HCT116 (cell line): ENCODE data around the gene MAP6D1. TPM values are rescaled to one million over a fixed set of nuclear protein-coding genes. Genes with fewer than 3 reads are reported as not detected.

Experiments
- ATAC-seq: fragments of 200-7000 bp; cut with Tn5 transposase; 2 replicates; pipeline ENCODE4 v1.9.1; 2020; ENCODE audit warnings: mild to moderate bottlenecking, moderate library complexity
- BruUV-seq: library from RNA; stranded (reverse); fragments of 400-500 nt; replicated peaks from 2 replicates; lab custom pipeline; 2021; lab: Mats Ljungman, UMichigan
- CTCF ChIA-PET: fragments of 300-600 bp; sonication (Branson Sonifier 250); formaldehyde crosslinking; loops from one replicate; lab custom pipeline; 2021; ENCODE audit warnings: antibody characterized with exemption; lab: Charles Lee
- POLR2A ChIA-PET: fragments of 300-600, 350-600 bp; sonication (Branson Sonifier 250); formaldehyde crosslinking; loops from one replicate; lab custom pipeline; 2021; ENCODE audit warnings: antibody characterized with exemption; lab: Charles Lee
- RAD21 ChIA-PET, 2 experiments: fragments of 300-600 bp; sonication (Branson Sonifier 250); formaldehyde crosslinking; loops; one replicate each; lab custom pipeline; 2023; ENCODE audit warnings: low total read pairs in 2 of 2; ENCODE audit not compliant: uncharacterized antibody in 2 of 2, unreplicated experiment in 2 of 2, low non-redundant PET in 1 of 2; lab: Charles Lee
- DNase-seq: peaks from one replicate; pipeline ENCODE4 v3.0.0-alpha.2; 2010; ENCODE audit warnings: low read depth, low spot score
- H2AFZ ChIP-seq: fragments of 200-600 bp; shearing (Covaris generic), sonication (generic); 2 replicates; pipeline ENCODE4 v1.6.1; 2017; ENCODE audit warnings: low read depth, mixed run types, mixed read lengths, antibody characterized with exemption, low read length; ENCODE audit not compliant: poor library complexity, severe bottlenecking
- H3K27ac ChIP-seq: 2 replicates; pipeline ENCODE4 v1.5.1; 2012; ENCODE audit warnings: low read depth, low read length
- H3K27me3 ChIP-seq: fragments of 200-600 bp; sonication (generic); 2 replicates; pipeline ENCODE4 v1.6.1; 2016; ENCODE audit warnings: mixed run types, low read length, mixed read lengths; ENCODE audit not compliant: insufficient read depth
- H3K36me3 ChIP-seq, 2 experiments: fragments of 200-500 bp in 1 of 2; fragments of 200-600 bp in 1 of 2; sonication (Bioruptor generic) in 1 of 2; sonication (generic) in 1 of 2; 2 replicates each; pipeline versions ENCODE4 v1.5.1 to v1.6.1; 2014 to 2016; ENCODE audit warnings: low read length in 2 of 2, inconsistent platforms in 1 of 2, mixed read lengths in 1 of 2, mixed run types in 1 of 2; ENCODE audit not compliant: insufficient read depth in 2 of 2, control insufficient read depth in 1 of 2
- H3K4me1 ChIP-seq, 2 experiments: fragments of 200-600 bp in 1 of 2; sonication (generic) in 1 of 2; 2 replicates each; pipeline versions ENCODE4 v1.5.1 to v1.6.1; 2012 to 2017; ENCODE audit warnings: low read length in 2 of 2, inconsistent platforms in 1 of 2, mild to moderate bottlenecking in 1 of 2, mixed read lengths in 1 of 2, mixed run types in 1 of 2, moderate library complexity in 1 of 2; ENCODE audit not compliant: insufficient read depth in 2 of 2, control insufficient read depth in 1 of 2
- H3K4me2 ChIP-seq: fragments of 200-600 bp; sonication (generic); 2 replicates; pipeline ENCODE4 v1.6.1; 2017; ENCODE audit warnings: mixed run types, low read length, mixed read lengths
- H3K4me3 ChIP-seq, 2 experiments: fragments of 200-600 bp in 1 of 2; sonication (generic) in 1 of 2; replicated peaks in 1 of 2; 2 replicates each; pipeline ENCODE4 v1.5.1; 2011 to 2016; ENCODE audit warnings: low read length in 2 of 2, control low read depth in 1 of 2, low read depth in 1 of 2, mild to moderate bottlenecking in 1 of 2, mixed read lengths in 1 of 2, mixed run types in 1 of 2
- H3K79me2 ChIP-seq: fragments of 200-600 bp; sonication (generic); 2 replicates; pipeline ENCODE4 v1.6.1; 2017; ENCODE audit warnings: mild to moderate bottlenecking, mixed run types, low read length, moderate library complexity, mixed read lengths; ENCODE audit not compliant: insufficient read depth
- H3K9ac ChIP-seq: fragments of 200-600 bp; sonication (generic); 2 replicates; pipeline ENCODE4 v1.6.1; 2016; ENCODE audit warnings: low read length, mixed read lengths
- H3K9me2 ChIP-seq: fragments of 200-600 bp; sonication (generic), shearing (Covaris generic); 2 replicates; pipeline ENCODE4 v1.6.1; 2017; ENCODE audit warnings: mixed run types, mild to moderate bottlenecking, moderate library complexity; ENCODE audit not compliant: insufficient read depth
- H3K9me3 ChIP-seq, 2 experiments: fragments of 200-500 bp in 1 of 2; fragments of 200-600 bp in 1 of 2; sonication (Bioruptor generic) in 1 of 2; sonication (generic) in 1 of 2; 2 replicates each; pipeline ENCODE4 v1.6.1; 2014 to 2017; ENCODE audit warnings: low read length in 2 of 2, mixed read lengths in 2 of 2, inconsistent platforms in 1 of 2, low read depth in 1 of 2, mild to moderate bottlenecking in 1 of 2, mixed run types in 1 of 2, moderate library complexity in 1 of 2; ENCODE audit not compliant: control insufficient read depth in 1 of 2, insufficient read depth in 1 of 2
- H4K20me1 ChIP-seq: fragments of 200-600 bp; sonication (generic), shearing (Covaris generic); 2 replicates; pipeline ENCODE4 v1.6.1; 2017; ENCODE audit warnings: mixed run types, mild to moderate bottlenecking, moderate library complexity; ENCODE audit not compliant: insufficient read depth
- ELF1 ChIP-seq: IDR thresholded peaks from 2 replicates; pipeline ENCODE4 v1.6.1; 2012; ENCODE audit warnings: low read depth, borderline replicate concordance
- POLR2A ChIP-seq: IDR thresholded peaks from 2 replicates; pipeline ENCODE4 v1.7.0; 2011; ENCODE audit warnings: borderline replicate concordance; ENCODE audit not compliant: insufficient read depth, insufficient read length; ENCODE audit errors: extremely low read depth
- POLR2AphosphoS5 ChIP-seq: IDR thresholded peaks from 2 replicates; pipeline ENCODE4 v1.6.1; 2011; ENCODE audit warnings: mild to moderate bottlenecking, low read depth, low read length, moderate library complexity
- RAD21 ChIP-seq: IDR thresholded peaks from 2 replicates; pipeline ENCODE4 v1.6.1; 2012; ENCODE audit warnings: low read depth, mild to moderate bottlenecking
- SIN3A ChIP-seq: IDR thresholded peaks from 2 replicates; pipeline ENCODE4 v1.6.1; 2012; ENCODE audit warnings: low read depth
- SP1 ChIP-seq: IDR thresholded peaks from 2 replicates; pipeline ENCODE4 v1.6.1; 2012; ENCODE audit warnings: low read depth
- TCF7L2 ChIP-seq: IDR thresholded peaks from 2 replicates; pipeline ENCODE4 v1.7.0; 2011; ENCODE audit warnings: borderline replicate concordance, inconsistent platforms; ENCODE audit not compliant: insufficient read depth, insufficient read length; ENCODE audit errors: extremely low read depth
- YY1 ChIP-seq: IDR thresholded peaks from 2 replicates; pipeline ENCODE4 v1.6.1; 2011; ENCODE audit warnings: low read length, low read depth, moderate library complexity, mild to moderate bottlenecking; ENCODE audit not compliant: insufficient replicate concordance; ENCODE audit errors: extremely low read depth
- intact Hi-C: fragments of 100-400 bp; cut with micrococcal nuclease; formaldehyde crosslinking; loops from 2 replicates; pipeline ENCODE4 v1.10.0; 2022
- total RNA-seq: library from RNA; stranded (reverse); gene quantifications from one replicate; pipeline ENCODE4 v1.2.1, GENCODE V29; 2021; ENCODE audit not compliant: unreplicated experiment
- TF ChIP-seq, protein P1 (sequence below), 3 experiments: fragments of 200-600 bp in 1 of 3; sonication (generic) in 1 of 3; IDR thresholded peaks in 2 of 3; conservative IDR thresholded peaks in 1 of 3; 2 replicates each; pipeline ENCODE4 v1.5.1; 2012 to 2017; ENCODE audit warnings: low read depth in 2 of 3, low read length in 2 of 3, antibody characterized with exemption in 1 of 3, borderline replicate concordance in 1 of 3, control low read depth in 1 of 3, mild to moderate bottlenecking in 1 of 3, mixed read lengths in 1 of 3, mixed run types in 1 of 3, moderate library complexity in 1 of 3; ENCODE audit not compliant: insufficient read depth in 1 of 3
- TF ChIP-seq, protein P2 (sequence below): IDR thresholded peaks from 2 replicates; pipeline ENCODE4 v1.6.1; 2012

Gene MAP6D1
- total RNA-seq, 1 experiment from 2014 or later: 5.3 TPM

GRCh38 chr3:183830187-183830586 lies 4.8 kb upstream of the MAP6D1 start:
- ATAC-seq (no peak), DNase-seq (no peak)
- Histone ChIP-seq H3K9me3 (no peaks in the 10 kb centered on the region), H3K4me2 (no peak overlapping the region), H3K9ac (no peak overlapping the region), H3K27ac (no peak overlapping the region), H3K9me2 (no peaks in the 10 kb centered on the region), H3K27me3 (no peaks in the 10 kb centered on the region), H4K20me1 (no peaks in the 10 kb centered on the region), H3K79me2 (no peaks in the 10 kb centered on the region), H2AFZ (no peak overlapping the region), H3K36me3 (peaks cover 14 to 19% of the 10 kb centered on the region in 2 experiments; a peak in 3 of 4 replicates), H3K4me3 (no peak overlapping the region), H3K4me1 (peaks cover 0 to 6% of the 10 kb centered on the region in 2 experiments; a peak in 2 of 4 replicates)
- CTCF ChIA-PET: no interaction called here
- BruUV-seq: no TSS peak
- POLR2A ChIA-PET: no interaction called here
- TF ChIP-seq TCF7L2 (no peak), POLR2A (no peak), SP1 (no peak), RAD21 (no peak), ELF1 (no peak), SIN3A (no peak), POLR2AphosphoS5 (no peak), YY1 (no peak)
- TF ChIP-seq, protein P1, sequence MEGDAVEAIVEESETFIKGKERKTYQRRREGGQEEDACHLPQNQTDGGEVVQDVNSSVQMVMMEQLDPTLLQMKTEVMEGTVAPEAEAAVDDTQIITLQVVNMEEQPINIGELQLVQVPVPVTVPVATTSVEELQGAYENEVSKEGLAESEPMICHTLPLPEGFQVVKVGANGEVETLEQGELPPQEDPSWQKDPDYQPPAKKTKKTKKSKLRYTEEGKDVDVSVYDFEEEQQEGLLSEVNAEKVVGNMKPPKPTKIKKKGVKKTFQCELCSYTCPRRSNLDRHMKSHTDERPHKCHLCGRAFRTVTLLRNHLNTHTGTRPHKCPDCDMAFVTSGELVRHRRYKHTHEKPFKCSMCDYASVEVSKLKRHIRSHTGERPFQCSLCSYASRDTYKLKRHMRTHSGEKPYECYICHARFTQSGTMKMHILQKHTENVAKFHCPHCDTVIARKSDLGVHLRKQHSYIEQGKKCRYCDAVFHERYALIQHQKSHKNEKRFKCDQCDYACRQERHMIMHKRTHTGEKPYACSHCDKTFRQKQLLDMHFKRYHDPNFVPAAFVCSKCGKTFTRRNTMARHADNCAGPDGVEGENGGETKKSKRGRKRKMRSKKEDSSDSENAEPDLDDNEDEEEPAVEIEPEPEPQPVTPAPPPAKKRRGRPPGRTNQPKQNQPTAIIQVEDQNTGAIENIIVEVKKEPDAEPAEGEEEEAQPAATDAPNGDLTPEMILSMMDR (IDR thresholded peaks at IDR 0.05 in 2 of 3, conservative IDR thresholded peaks at IDR 0.05 in 1 of 3; ENCODE audit: borderline replicate concordance in 1 of 3, insufficient read depth in 1 of 3, low read depth in 2 of 3, low read length in 2 of 3): no peak
- TF ChIP-seq, protein P2, sequence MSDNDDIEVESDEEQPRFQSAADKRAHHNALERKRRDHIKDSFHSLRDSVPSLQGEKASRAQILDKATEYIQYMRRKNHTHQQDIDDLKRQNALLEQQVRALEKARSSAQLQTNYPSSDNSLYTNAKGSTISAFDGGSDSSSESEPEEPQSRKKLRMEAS: no peak
- RAD21 ChIA-PET: no interaction called here
- intact Hi-C loops: no loop called here
